Aorta (tissue), 5 donors: ENCODE measurements around the gene GTF3C1. TPM values are rescaled to one million over a fixed set of nuclear protein-coding genes. Genes with fewer than 3 reads are reported as not detected.
"Not testable (repeated sequence)": the region's sequence is repeated elsewhere in the genome, so short reads cannot be mapped to it uniquely, and the experiment has no call there.

Source experiments
- ATAC-seq: fragments of 200-7000 bp; cut with Tn5 transposase; one replicate; pipeline ENCODE4 v1.9.1; 2022; ENCODE audit warnings: moderate library complexity; ENCODE audit not compliant: low FRiP score
- DNase-seq, 2 donors: peaks; one replicate each; pipeline ENCODE4 v3.0.0-alpha.2; 2020
- H3K27ac ChIP-seq, 2 donors: one replicate each; pipeline ENCODE4 v1.5.1; 2013; ENCODE audit warnings: low read length in 2 of 2, mild to moderate bottlenecking in 2 of 2, moderate library complexity in 2 of 2, control low read depth in 1 of 2, inconsistent platforms in 1 of 2, low read depth in 1 of 2
- H3K27me3 ChIP-seq, 2 donors: one replicate each; pipeline ENCODE4 v1.6.1; 2013; ENCODE audit warnings: control low read depth in 1 of 2, low read length in 1 of 2, mild to moderate bottlenecking in 1 of 2, moderate library complexity in 1 of 2; ENCODE audit not compliant: insufficient read depth in 2 of 2, control insufficient read depth in 1 of 2
- H3K36me3 ChIP-seq, 2 donors: one replicate each; pipeline ENCODE4 v1.6.1; 2013; ENCODE audit warnings: control low read depth in 1 of 2, low read length in 1 of 2, mild to moderate bottlenecking in 1 of 2; ENCODE audit not compliant: insufficient read depth in 2 of 2, control insufficient read depth in 1 of 2
- H3K4me1 ChIP-seq, 2 donors: one replicate each; pipeline ENCODE4 v1.6.1; 2013; ENCODE audit warnings: low read length in 2 of 2, control low read depth in 1 of 2, mild to moderate bottlenecking in 1 of 2, moderate library complexity in 1 of 2; ENCODE audit not compliant: insufficient read depth in 2 of 2, control insufficient read depth in 1 of 2
- H3K4me3 ChIP-seq, 2 donors: one replicate each; pipeline ENCODE4 v1.5.1; 2013; ENCODE audit warnings: low read length in 2 of 2, control low read depth in 1 of 2, mild to moderate bottlenecking in 1 of 2
- H3K9me3 ChIP-seq: one replicate; pipeline ENCODE4 v1.6.1; 2013; ENCODE audit warnings: mild to moderate bottlenecking, low read length; ENCODE audit not compliant: control insufficient read depth
- WGBS, 2 donors: extraction: QIAGEN DNeasy Blood & Tissue Kit; methylation state at CpG; one replicate each; pipeline ENCODE4 v1.1.7; 2013; 5-methylcytosine and 5-hydroxymethylcytosine counted together
- intact Hi-C, 2 donors: fragments of 100-400 bp; cut with DNase I; formaldehyde crosslinking; loops; one replicate each; pipeline versions ENCODE4 v1.14.2 to v1.15.0; 2022
- polyA plus RNA-seq, 2 donors: library from polyadenylated mRNA; stranded (reverse); fragments of 200-250 nt; gene quantifications; one replicate each; pipeline ENCODE4 v1.2.3, GENCODE V29; 2013
- total RNA-seq, 2 donors: library from RNA; stranded (reverse); fragmentation: NEBNext Ultra II Directional; extraction: Animal tissue kit (Norgen Biotek cat#: 25700); gene quantifications; one replicate each; pipeline ENCODE4 v1.2.1, GENCODE V29; 2021
- donor health status: healthy with polysubstance abuse.
- donor health status: Bipolar disorder and iron deficiency.
- donor health status: DM: no; HTN: no; CAD: no.
- donor health status: DM: no; HTN: no; CAD: no.
- donor health status: DM: yes; HTN: yes; CAD: no.

The GTF3C1 gene
- total and polyA plus RNA-seq, 4 donors = 9.4 to 72.2 (median 47.7) TPM

GRCh38 chr16:27458258-27458657 is 91.5 kb downstream of the GTF3C1 start:
- H3K27ac ChIP-seq = no peak overlapping the region
- peaks cover 3 to 10% of the 10 kb centered on the region in 2 donors for H3K36me3 ChIP-seq
- ATAC-seq = no peak
- whole genome bisulfite sequencing, 2 donors = 61 to 70% methylated on average over 5 of the region's 5 CpGs
- H3K9me3 ChIP-seq = no peaks in the 10 kb centered on the region
- no peaks in the 10 kb centered on the region for H3K27me3 ChIP-seq
- H3K4me3 ChIP-seq = no peak overlapping the region
- intact Hi-C loops = loop anchor here (5.0 to 10.0 kb wide), 4 partner anchors 91 to 306 kb away; no protein-coding TSS in a partner anchor
- no peaks in the 10 kb centered on the region for H3K4me1 ChIP-seq
- DNase-seq = peak in 1 of 2 donors; percentile 46

- WGBS, 2 donors = 86 to 93% methylated on average over 17 of the region's 17 CpGs
- not testable (repeated sequence) for ATAC-seq
Measured at GRCh38 chr16:27457605-27457900, 92.2 kb downstream of the GTF3C1 start.

GRCh38 chr16:27455700-27456099 is 94.0 kb downstream of the GTF3C1 start:
- no peak overlapping the region for H3K4me3 ChIP-seq
- no peak overlapping the region for H3K27ac ChIP-seq
- WGBS, 2 donors = 46 to 57% methylated on average over 12 of the region's 12 CpGs
- no peaks in the 10 kb centered on the region for H3K9me3 ChIP-seq
- H3K4me1 ChIP-seq = no peaks in the 10 kb centered on the region
- no peaks in the 10 kb centered on the region for H3K36me3 ChIP-seq
- DNase-seq = peak in 1 of 2 donors; percentile 71
- no peaks in the 10 kb centered on the region for H3K27me3 ChIP-seq
- intact Hi-C loops = loop anchor here (2.0 to 10.0 kb wide), 5 partner anchors 88 to 303 kb away; no protein-coding TSS in a partner anchor
- peak; percentile 33 for ATAC-seq

More at GRCh38 chr16:27457605-27457900, 92.2 kb downstream of the GTF3C1 start:
- H3K27me3 ChIP-seq, H3K36me3 ChIP-seq, H3K4me3 ChIP-seq, H3K27ac ChIP-seq, H3K9me3 ChIP-seq, H3K4me1 ChIP-seq: not testable (repeated sequence)
- peak in 1 of 2 donors; percentile 72 for DNase-seq
- intact Hi-C loops = loop anchor here (1.0 to 10.0 kb wide), 6 partner anchors 90 to 305 kb away; no protein-coding TSS in a partner anchor

- intact Hi-C loops = loop anchor here in 1 of 2 donors (10.0 kb wide), 1 partner anchor 269 kb away; no protein-coding TSS in a partner anchor
- 91 to 92% methylated on average over 3 of the region's 3 CpGs for WGBS, 2 donors
Measured at GRCh38 chr16:27453494-27453825, 96.3 kb downstream of the GTF3C1 start.

GRCh38 chr16:27452569-27453493 is 96.9 kb downstream of the GTF3C1 start:
- Histone ChIP-seq H3K36me3 (no peaks in the 10 kb centered on the region), H3K4me3 (no peak overlapping the region), H3K4me1 (no peaks in the 10 kb centered on the region), H3K27ac (no peak overlapping the region), H3K27me3 (no peaks in the 10 kb centered on the region), H3K9me3 (no peaks in the 10 kb centered on the region)
- ATAC-seq (no peak), DNase-seq (no peak)
- WGBS, 2 donors = 58 to 65% methylated on average over 16 of the region's 16 CpGs
- intact Hi-C loops = loop anchor here in 1 of 2 donors (10.0 kb wide), 1 partner anchor 268 kb away; no protein-coding TSS in a partner anchor

More at GRCh38 chr16:27453494-27453825, 96.3 kb downstream of the GTF3C1 start:
- Histone ChIP-seq H3K4me3 (no peak overlapping the region), H3K4me1 (no peaks in the 10 kb centered on the region), H3K36me3 (no peaks in the 10 kb centered on the region), H3K27me3 (no peaks in the 10 kb centered on the region), H3K9me3 (no peaks in the 10 kb centered on the region), H3K27ac (no peak overlapping the region)
- no peak for DNase-seq
- no peak for ATAC-seq

GRCh38 chr16:27450196-27450549 is 99.5 kb downstream of the GTF3C1 start:
- no peak overlapping the region for H3K4me3 ChIP-seq
- 13 to 18% methylated on average over 5 of the region's 5 CpGs for WGBS, 2 donors
- H3K36me3 ChIP-seq = no peaks in the 10 kb centered on the region
- DNase-seq (no peak), ATAC-seq (no peak)
- H3K27me3 ChIP-seq = no peaks in the 10 kb centered on the region
- H3K27ac ChIP-seq = no peak overlapping the region
- intact Hi-C loops = loop anchor here in 1 of 2 donors (10.0 kb wide), 1 partner anchor 265 kb away; no protein-coding TSS in a partner anchor
- no peaks in the 10 kb centered on the region for H3K4me1 ChIP-seq
- H3K9me3 ChIP-seq = peaks cover 3% of the 10 kb centered on the region

GRCh38 chr16:27449434-27450195 is 100.1 kb downstream of the GTF3C1 start:
- Histone ChIP-seq H3K36me3 (no peaks in the 10 kb centered on the region), H3K9me3 (peaks cover 3% of the 10 kb centered on the region), H3K27ac (no peak overlapping the region), H3K4me3 (no peak overlapping the region), H3K27me3 (no peaks in the 10 kb centered on the region), H3K4me1 (no peaks in the 10 kb centered on the region)
- intact Hi-C loops = loop anchor here (10.0 kb wide), 2 partner anchors 65 to 265 kb away; no protein-coding TSS in a partner anchor
- WGBS, 2 donors = 34 to 38% methylated on average over 30 to 31 of the region's 31 CpGs
- ATAC-seq (no peak), DNase-seq (no peak)

- peaks cover 8% of the 10 kb centered on the region for H3K9me3 ChIP-seq
- 78 to 80% methylated on average over 19 of the region's 19 CpGs for WGBS, 2 donors
- H3K36me3 ChIP-seq = no peaks in the 10 kb centered on the region
- H3K27ac ChIP-seq = no peak overlapping the region
- intact Hi-C loops = loop anchor here in 1 of 2 donors (10.0 kb wide), 1 partner anchor 64 kb away; no protein-coding TSS in a partner anchor
- H3K27me3 ChIP-seq = no peaks in the 10 kb centered on the region
- DNase-seq = no peak
- no peaks in the 10 kb centered on the region for H3K4me1 ChIP-seq
- no peak for ATAC-seq
- no peak overlapping the region for H3K4me3 ChIP-seq
Measured at GRCh38 chr16:27448532-27449433, 100.9 kb downstream of the GTF3C1 start.
